Amniotic stem cell (primary cell): ENCODE measurements around the gene AGBL1.
"Not testable (repeated sequence)": the region's sequence is repeated elsewhere in the genome, so short reads cannot be mapped to it uniquely, and the experiment has no call there.

Experiments used
- DNase-seq: peaks from one replicate; lab custom pipeline; 2025; lab: John Stamatoyannopoulos, UW

Gene AGBL1

GRCh38 chr15:86942285-86942684 lies 862.6 kb downstream of the AGBL1 start:
- no peak for DNase-seq

GRCh38 chr15:86948719-86949118 lies 869.0 kb downstream of the AGBL1 start:
- no peak for DNase-seq

- DNase-seq, result no peak
Measured at GRCh38 chr15:86959254-86959653, 879.6 kb downstream of the AGBL1 start.

GRCh38 chr15:86961669-86962068 lies 882.0 kb downstream of the AGBL1 start:
- DNase-seq, result no peak

- no peak for DNase-seq
Measured at GRCh38 chr15:86964271-86964670, 884.6 kb downstream of the AGBL1 start.

- DNase-seq, result no peak
Measured at GRCh38 chr15:86968244-86968643, 888.6 kb downstream of the AGBL1 start.

GRCh38 chr15:86969364-86969763 lies 889.7 kb downstream of the AGBL1 start:
- no peak for DNase-seq

GRCh38 chr15:86973284-86973844 lies 893.7 kb downstream of the AGBL1 start:
- no peak for DNase-seq

- DNase-seq, result no peak
Measured at GRCh38 chr15:86988033-86988432, 908.4 kb downstream of the AGBL1 start.

- DNase-seq, result no peak
Measured at GRCh38 chr15:87021751-87022150, 942.1 kb downstream of the AGBL1 start.

- no peak for DNase-seq
Measured at GRCh38 chr15:87031540-87032230, 952.0 kb downstream of the AGBL1 start.

GRCh38 chr15:87032295-87032694 lies 952.6 kb downstream of the AGBL1 start:
- no peak for DNase-seq

GRCh38 chr15:87033056-87033455 lies 953.4 kb downstream of the AGBL1 start:
- no peak for DNase-seq

GRCh38 chr15:87034886-87035285 lies 955.2 kb downstream of the AGBL1 start:
- DNase-seq, result no peak

- DNase-seq, result no peak
Measured at GRCh38 chr15:87038404-87038803, 958.7 kb downstream of the AGBL1 start.

- DNase-seq, result not testable (repeated sequence)
Measured at GRCh38 chr15:87042619-87043018, 962.9 kb downstream of the AGBL1 start.

- DNase-seq, result no peak
Measured at GRCh38 chr15:87045746-87046145, 966.1 kb downstream of the AGBL1 start.

GRCh38 chr15:87047203-87047965 lies 967.7 kb downstream of the AGBL1 start:
- DNase-seq, result no peak
